Thoracic aorta (tissue), 2 donors: ENCODE data around the gene KEAP1. TPM values are rescaled to one million over a fixed set of nuclear protein-coding genes. Genes with fewer than 3 reads are reported as not detected.
"Not testable (repeated sequence)": the region's sequence is repeated elsewhere in the genome, so short reads cannot be mapped to it uniquely, and the experiment has no call there.

Source experiments
- ATAC-seq: fragments of 150-250 bp; one replicate; pipeline ENCODE4 v1.8.0; 2017; ENCODE audit warnings: low read depth; ENCODE audit not compliant: insufficient number of reproducible peaks, low FRiP score
- DNase-seq: peaks from one replicate; pipeline ENCODE4 v3.0.0-alpha.2; 2020; ENCODE audit warnings: low spot score
- H3K27ac ChIP-seq, 2 donors: fragments of 200-600 bp; sonication (generic); 1 replicate in 1 of 2; 2 replicates in 1 of 2; pipeline ENCODE4 v1.5.1; 2016; ENCODE audit warnings: mild to moderate bottlenecking in 2 of 2, moderate library complexity in 2 of 2
- H3K27me3 ChIP-seq: fragments of 200-600 bp; sonication (generic); replicated peaks from 2 replicates; pipeline ENCODE4 v1.6.0; 2016; ENCODE audit warnings: mild to moderate bottlenecking; ENCODE audit not compliant: insufficient read depth
- H3K36me3 ChIP-seq: fragments of 200-600 bp; sonication (generic); one replicate; pipeline ENCODE4 v1.5.1; 2016
- H3K4me1 ChIP-seq, 2 donors: fragments of 200-600 bp; sonication (generic); 1 replicate in 1 of 2; 2 replicates in 1 of 2; pipeline versions ENCODE4 v1.5.1 to v1.6.0; 2016; ENCODE audit warnings: low read depth in 2 of 2, mild to moderate bottlenecking in 1 of 2; ENCODE audit not compliant: control insufficient read depth in 1 of 2
- H3K4me3 ChIP-seq: fragments of 200-600 bp; sonication (generic); 2 replicates; pipeline ENCODE4 v1.5.1; 2016; ENCODE audit warnings: mild to moderate bottlenecking
- H3K9me3 ChIP-seq: fragments of 200-600 bp; sonication (generic); 2 replicates; pipeline ENCODE4 v1.5.1; 2016
- CTCF ChIP-seq: fragments of 200-600 bp; sonication (generic); IDR thresholded peaks from one replicate; pipeline ENCODE4 v1.5.1; 2019; ENCODE audit warnings: antibody characterized with exemption
- total RNA-seq, 2 donors: library from RNA; depleted of rRNA; stranded (reverse); fragments of >200 nt; gene quantifications; one replicate each; pipeline versions ENCODE4 v1.1.0 to v1.2.3, GENCODE V29; 2016

KEAP1 gene
- total RNA-seq, 2 donors from 2014 or later, result 42.0 to 57.3 TPM

- DNase-seq (no peak), ATAC-seq (no peak)
- no peak overlapping the region for H3K4me3 ChIP-seq
- no peaks in the 10 kb centered on the region for H3K27me3 ChIP-seq
- H3K4me1 ChIP-seq, result peaks cover 0 to 4% of the 10 kb centered on the region in 2 donors
- no peaks in the 10 kb centered on the region for H3K9me3 ChIP-seq
- peaks cover 12% of the 10 kb centered on the region for H3K36me3 ChIP-seq
- H3K27ac ChIP-seq, result no peak overlapping the region
- no peak for TF ChIP-seq CTCF
Measured at GRCh38 chr19:10464456-10464855, 38.7 kb downstream of the KEAP1 start.

- Histone ChIP-seq H3K27ac (no peak overlapping the region), H3K4me3 (no peak overlapping the region), H3K36me3 (peaks cover 12% of the 10 kb centered on the region), H3K9me3 (no peaks in the 10 kb centered on the region), H3K4me1 (peaks cover 0 to 4% of the 10 kb centered on the region in 2 donors), H3K27me3 (no peaks in the 10 kb centered on the region)
- no peak for TF ChIP-seq CTCF
- no peak for DNase-seq
- no peak for ATAC-seq
Measured at GRCh38 chr19:10462557-10462956, 40.6 kb downstream of the KEAP1 start.

GRCh38 chr19:10462042-10462441 lies 41.1 kb downstream of the KEAP1 start:
- not testable (repeated sequence) for DNase-seq, H3K36me3 ChIP-seq, ATAC-seq, H3K4me3 ChIP-seq, H3K27ac ChIP-seq, H3K4me1 ChIP-seq, H3K27me3 ChIP-seq, H3K9me3 ChIP-seq

GRCh38 chr19:10461047-10461949 lies 41.9 kb downstream of the KEAP1 start:
- Histone ChIP-seq H3K9me3 (no peaks in the 10 kb centered on the region), H3K4me3 (peak overlapping the region; percentile 63), H3K27me3 (no peaks in the 10 kb centered on the region), H3K4me1 (peaks cover 0 to 4% of the 10 kb centered on the region in 2 donors), H3K36me3 (peaks cover 3% of the 10 kb centered on the region), H3K27ac (no peak overlapping the region)
- DNase-seq (peak; percentile 89), ATAC-seq (peak; percentile 83)
- no peak for TF ChIP-seq CTCF

GRCh38 chr19:10460714-10461046 lies 42.5 kb downstream of the KEAP1 start:
- Histone ChIP-seq H3K9me3 (no peaks in the 10 kb centered on the region), H3K4me1 (peaks cover 0 to 4% of the 10 kb centered on the region in 2 donors), H3K4me3 (peak overlapping the region; percentile 44), H3K27ac (no peak overlapping the region), H3K27me3 (no peaks in the 10 kb centered on the region), H3K36me3 (peaks cover 3% of the 10 kb centered on the region)
- peak; percentile 16 for ATAC-seq
- TF ChIP-seq CTCF, result no peak
- DNase-seq, result no peak

- not testable (repeated sequence) for H3K4me3 ChIP-seq, DNase-seq, H3K27me3 ChIP-seq, H3K4me1 ChIP-seq, ATAC-seq, H3K27ac ChIP-seq, H3K36me3 ChIP-seq, H3K9me3 ChIP-seq
Measured at GRCh38 chr19:10458733-10459132, 44.4 kb downstream of the KEAP1 start.
